Activated T-cell treated with anti-CD3 and anti-CD28 coated beads for 24 hours (primary cell): Measurements from ENCODE around the gene LRRC28.
A peak's percentile ranks its signal among the peaks of the same experiment; 100 is the strongest.
"Not testable (repeated sequence)": the region's sequence is repeated elsewhere in the genome, so short reads cannot be mapped to it uniquely, and the experiment has no call there.

Experiments used
- DNase-seq: peaks from one replicate; pipeline ENCODE4 v3.0.0-alpha.2; 2020; ENCODE audit warnings: low read depth

LRRC28 gene

DNA sequence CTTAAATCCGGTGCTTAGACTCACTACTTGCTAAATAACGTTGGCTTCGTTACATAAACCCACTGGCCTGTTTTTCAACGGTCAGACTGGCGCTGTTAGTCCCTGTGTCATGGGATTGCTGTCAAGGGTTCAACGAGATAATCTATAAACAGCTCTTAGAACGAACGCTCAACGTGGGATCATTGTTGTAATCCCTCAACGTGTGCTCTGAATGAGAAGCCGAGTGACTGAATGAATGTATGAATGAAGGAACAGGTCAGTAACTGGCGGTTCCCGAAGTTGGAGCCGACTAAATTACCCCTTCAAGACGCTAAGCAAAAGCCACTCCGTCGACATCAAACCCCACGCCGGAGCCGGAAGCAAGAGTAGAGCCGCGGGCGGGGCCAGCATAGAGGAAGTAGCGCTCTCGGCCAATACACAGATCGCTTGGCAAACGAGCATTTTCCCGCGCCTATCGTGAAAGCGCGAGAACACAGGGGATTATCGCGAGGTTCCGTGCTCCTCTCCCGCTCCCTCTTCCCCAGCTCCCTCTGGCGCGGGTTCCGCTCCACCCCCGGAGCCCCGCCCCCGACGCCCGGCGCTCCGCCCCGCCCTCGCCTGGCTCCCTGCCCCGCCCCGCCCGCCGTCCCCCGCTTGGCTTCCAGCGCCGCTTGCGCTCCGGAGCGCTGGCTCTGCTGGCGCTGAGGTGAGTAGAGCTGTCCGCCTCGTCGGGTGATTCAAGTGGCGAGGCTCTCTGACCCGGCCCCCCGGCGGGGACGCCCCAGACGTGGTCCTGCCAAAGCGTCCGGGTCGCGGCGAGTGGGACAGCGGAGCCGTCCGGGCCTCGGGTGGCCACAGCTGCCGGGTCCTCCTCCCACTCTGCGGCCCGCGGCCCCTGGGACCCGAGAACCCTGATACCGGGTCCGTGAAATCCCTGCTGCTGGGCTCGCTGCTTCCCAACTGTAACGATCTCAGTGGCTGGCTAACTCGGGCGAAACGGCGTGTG, at the start of gene LRRC28:
LRRC28 (plus strand) TSS at position 625 of the 985 bp plus-strand sequence. CDS start 4,477 bp downstream, outside the sequence.
- peak; percentile 96 for DNase-seq

DNA sequence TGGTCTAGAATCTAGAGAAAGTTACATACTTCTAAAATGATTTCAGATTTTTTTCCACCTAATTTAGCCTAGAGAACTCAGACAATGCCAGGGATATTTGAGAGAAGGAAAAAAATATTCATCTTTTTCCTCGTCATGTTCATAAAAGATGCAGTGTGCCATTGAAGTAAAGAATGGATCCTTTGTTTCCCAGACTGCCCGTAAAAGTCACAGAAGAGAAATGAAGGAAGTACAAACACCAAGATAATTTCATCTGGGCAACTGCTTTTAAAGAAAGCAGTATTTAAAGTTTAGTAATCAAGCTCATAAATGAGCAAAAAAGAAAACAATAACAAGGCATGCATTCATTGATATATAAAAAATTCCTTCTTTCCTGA, 49.1 kb upstream of the LRRC28 start:
- DNase-seq = no peak

DNA sequence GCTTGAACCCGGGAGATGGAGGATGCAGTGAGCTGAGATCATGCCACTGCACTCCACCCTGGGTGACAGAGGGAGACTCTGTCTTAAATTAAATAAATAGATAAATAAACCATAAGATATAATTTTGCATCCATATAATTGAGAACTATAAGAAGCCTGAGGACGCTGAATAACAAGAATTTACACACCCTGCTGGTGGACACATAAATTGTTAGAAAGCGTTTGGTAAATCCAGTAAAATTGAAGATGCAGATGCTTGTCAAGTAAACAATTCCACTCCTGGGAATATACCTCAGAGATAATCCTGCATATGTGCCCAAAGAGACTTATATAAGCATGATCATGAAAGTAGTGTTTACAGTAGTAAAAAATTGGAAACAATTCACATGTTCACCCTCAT, 43.6 kb upstream of the LRRC28 start:
- DNase-seq = no peak

DNA sequence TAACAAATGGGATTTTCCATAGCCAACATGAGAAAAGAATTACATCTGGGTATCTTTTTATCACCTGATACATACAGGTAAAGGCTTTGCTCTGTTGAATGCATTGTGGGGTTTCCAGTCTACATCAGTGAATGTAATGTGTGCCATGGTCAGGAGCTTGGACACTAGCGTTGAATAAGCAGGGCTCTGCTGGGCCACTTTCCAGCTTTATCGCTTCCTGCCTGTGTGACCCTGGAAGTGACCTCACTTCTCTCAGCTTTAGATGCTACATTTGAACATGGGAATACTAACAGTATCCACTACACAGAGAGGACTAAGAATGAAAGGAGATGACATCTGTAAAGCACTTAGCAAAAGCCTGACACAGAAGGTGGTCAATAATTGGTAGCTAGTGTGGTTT, 42.0 kb upstream of the LRRC28 start:
- DNase-seq = no peak

DNA sequence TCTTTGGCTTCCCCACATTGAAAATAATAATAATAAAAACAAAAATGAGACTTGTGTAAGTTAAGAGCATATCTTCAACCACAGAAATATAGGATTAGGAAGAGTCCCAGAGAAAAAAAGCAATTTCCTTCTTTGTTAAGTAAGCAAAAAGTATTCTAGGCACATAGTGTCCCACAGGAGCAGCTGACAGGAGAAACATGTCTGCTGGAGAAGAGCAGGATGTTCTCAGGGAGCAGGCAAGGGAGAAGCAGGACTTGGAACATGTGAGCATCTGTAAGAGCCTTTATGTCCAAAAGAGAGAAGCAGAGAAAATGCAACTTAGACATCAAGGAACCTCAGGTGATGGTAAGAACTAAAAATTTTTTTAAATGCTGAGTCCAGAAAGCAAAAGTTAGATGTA, 40.9 kb upstream of the LRRC28 start:
- no peak for DNase-seq

DNA sequence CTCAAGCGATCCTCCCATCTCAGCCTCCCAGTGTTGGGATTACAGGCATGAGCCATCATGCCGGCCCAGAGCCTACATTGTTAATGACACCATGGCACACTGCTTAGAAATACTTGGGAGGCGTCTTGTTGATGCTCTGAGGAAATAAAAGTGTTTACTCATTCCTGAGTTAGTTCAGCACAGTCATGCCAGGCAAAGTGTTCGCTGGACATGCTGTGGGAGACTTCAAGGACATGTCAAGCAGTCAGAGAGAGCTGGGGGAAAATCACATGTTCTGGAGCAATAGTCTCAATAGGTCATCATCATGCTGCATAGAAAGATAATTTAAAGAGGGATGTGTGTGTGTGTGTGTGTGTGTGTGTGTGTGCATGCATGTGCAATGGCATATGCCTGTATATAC, 39.4 kb upstream of the LRRC28 start:
- no peak for DNase-seq

DNA sequence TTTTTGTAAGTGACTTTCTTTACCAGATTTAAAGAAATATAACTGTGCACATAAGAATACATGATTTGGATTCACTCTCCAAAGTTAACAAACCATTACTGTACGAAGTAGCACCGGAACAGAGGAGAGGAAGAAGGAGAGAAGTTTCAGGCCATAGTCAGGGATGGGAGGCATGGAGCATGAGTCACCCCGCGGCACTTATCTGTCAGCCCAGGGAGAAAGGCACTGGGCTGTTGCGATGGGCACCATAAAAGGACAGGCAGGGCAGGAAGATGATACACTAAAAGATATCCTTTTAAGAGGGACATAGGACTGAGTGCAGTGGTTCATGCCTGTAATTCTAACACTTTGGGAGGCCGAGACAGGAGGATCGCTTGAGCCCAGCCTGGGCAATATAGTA, 38.9 kb upstream of the LRRC28 start:
- DNase-seq = no peak

DNA sequence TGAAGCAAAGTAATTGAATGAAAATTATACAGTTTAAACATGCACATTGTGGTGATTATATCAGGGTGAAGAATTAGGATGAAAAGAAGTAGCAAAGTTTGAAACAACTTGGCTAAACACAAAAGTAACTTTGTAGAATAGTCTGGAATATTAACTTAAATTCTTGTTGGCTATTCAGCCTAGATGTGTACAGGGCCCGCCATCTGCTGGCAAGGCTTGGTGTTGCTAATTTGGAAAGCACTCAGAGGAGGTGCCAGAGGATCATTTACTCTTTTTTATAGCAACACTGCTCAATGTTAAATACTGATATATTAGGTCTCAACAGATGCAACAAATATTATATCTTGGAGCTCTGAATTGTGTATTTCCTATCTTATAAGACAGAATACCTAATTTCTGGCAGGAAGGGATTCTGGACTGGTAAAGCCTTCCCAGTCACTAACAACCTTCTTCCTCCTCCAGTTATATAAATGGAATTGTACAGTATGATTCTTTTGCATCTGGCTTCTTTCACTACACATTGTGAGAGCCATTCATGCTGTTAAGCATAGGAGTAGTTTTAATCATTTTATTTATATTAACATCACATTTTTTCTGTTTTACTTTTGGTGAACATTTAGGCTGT, 38.0 kb upstream of the LRRC28 start:
- peak; percentile 35 for DNase-seq

DNA sequence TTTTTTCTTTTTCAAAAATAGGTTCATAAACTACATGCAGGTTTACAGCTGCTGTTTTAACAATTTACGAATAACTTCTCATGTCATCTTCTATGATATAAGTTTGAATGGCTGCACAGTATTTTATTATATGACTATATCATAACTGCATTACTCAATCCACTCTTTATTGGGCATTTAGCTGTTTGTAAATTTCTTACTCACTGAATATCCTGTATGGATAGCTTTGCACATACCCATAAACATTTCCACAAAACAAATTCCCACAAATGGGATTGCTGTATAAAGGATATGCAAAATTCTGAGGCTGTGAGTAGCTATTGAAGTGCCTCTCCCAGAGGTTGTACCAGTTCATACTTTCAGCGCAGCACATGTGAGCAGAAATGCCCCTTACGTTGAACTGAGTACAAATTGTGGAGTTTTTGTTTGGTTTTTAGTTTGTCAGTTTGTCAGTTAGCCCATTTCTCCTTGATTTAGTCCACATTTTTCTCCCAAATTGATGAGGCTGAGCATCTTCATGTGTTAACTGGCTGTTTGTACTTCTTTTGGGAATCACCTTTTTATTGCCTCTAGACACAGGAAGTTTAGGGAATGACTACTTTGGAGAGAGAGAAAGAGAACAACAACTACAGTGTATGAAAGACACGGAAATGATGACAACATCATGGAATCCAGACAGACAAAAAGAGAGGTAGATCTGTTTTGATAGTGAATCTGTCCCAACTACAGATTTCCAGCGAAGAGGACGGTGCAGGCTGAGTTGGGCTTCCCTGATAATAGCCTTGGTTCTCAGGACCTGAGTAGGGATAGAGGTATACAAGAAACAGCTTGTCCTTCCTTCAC, 26.7 kb upstream of the LRRC28 start:
- no peak for DNase-seq

DNA sequence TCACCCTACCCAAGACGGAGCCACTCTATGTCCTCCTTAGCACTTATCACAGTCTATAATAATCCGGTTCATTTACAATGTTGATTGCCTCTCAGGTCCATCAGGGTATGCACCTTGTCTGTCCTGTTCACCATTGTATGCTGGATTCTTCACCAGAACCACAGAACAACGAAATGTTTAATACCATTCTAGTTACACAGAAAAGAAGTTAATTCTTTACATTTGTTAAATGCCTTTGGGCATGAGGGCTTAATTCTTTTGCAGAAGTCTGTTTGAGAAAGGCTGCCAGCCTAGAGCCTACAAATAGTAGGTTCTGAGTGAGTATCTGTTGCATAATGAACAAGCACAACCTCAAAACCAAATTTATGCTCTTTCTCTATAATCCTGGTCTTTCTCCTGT, 24.5 kb upstream of the LRRC28 start:
- no peak for DNase-seq

DNA sequence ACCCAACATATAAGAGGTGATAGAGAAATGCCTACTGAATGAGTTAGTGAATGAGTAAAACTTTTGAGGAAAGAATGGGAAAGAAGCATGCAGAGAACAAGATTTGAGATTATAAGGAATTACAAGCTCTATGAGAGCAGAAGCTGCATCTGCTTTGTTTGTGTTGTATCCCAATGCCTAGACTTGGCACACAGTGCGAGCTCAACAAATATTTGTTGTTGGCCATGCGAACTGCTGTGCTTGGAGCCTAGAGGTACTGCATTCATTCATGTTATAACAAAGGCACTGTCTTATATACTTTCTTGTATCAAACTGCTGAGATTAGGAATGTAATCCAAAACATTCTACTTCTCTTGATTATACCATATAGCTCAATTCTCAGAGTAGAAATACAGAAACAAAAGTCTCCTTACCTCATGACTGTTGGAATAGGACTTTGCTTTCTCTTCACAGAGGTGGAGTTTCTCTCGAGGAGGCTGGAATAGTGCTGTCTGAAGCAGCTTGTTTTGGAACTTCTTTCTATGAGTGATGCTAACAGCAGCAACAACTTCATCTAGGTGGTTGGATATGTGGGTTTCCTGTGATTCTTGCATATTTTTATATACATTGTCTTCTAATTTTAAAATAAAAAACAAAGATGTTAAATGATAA, 23.0 kb upstream of the LRRC28 start:
- no peak for DNase-seq

DNA sequence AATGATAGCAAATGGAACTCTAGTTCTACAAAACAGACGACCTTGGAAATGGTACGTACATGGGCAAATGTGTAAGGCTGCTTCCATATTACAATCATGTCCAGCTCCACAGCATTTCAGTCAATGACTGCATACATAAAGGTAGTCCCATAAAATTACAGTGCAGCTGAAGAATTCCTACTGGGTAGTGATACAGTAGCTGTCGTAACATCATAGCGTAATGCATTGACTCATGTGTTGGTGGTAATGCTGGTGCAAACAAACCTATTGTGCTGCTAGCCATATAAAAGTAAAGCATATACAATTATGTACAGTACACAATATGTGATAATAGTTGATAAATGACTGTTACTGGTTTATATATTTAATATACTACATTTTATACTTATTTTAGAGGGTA, 20.4 kb upstream of the LRRC28 start:
- DNase-seq = no peak

DNA sequence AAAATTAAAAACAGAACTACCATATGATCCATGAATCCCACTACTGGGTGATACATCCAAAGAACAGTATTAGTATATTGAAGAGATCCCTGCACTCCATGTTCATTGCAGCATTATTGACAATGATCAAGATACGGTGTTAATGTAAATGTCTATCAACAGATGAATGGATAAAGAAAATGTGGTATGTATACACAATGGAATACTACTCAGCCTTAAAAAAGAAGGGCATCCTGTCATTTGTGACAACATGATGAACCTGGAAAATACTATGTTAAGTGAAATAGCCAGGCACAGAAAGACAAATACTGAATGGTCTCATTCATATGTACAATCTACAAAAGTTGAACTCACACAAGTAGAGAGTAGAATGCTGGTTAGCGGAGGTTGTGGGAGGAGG, 18.5 kb upstream of the LRRC28 start:
- DNase-seq = no peak

DNA sequence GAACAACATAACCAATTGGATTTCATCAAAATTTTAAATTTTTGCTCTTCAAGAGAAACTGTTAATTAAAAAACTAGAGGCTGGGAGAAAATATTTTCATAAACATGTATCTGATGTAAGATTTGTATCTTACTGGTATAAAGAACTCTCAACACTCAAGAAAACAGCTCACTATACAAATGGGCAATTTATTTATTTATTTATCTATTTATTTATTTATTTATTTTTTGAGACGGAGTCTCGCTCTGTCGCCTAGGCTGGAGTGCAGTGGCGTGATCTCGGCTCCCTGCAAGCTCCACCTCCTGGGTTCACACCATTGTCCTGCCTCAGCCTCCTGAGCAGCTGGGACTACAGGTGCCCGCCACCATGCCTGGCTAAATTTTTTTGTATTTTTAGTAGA, 17.1 kb upstream of the LRRC28 start:
- DNase-seq = not testable (repeated sequence)

DNA sequence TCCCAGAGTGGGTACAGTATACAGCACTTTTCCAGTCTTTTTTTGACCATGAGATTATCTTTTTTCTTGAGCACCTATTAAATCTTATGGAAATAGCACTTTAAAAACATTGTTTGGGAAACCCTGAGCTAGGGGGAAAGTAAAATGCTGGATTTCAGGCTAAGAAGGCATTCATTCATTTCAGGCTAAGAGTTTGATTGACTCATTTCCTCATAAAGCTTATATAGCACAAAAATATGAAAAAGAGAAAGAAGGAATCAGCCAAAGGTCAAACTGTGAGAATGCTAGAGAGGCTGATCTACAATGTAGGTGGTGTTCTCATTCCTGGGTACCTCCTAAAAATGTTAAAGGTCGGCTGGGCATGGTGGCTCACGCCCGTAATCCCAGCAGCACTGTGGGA, 12.4 kb upstream of the LRRC28 start:
- DNase-seq = no peak

DNA sequence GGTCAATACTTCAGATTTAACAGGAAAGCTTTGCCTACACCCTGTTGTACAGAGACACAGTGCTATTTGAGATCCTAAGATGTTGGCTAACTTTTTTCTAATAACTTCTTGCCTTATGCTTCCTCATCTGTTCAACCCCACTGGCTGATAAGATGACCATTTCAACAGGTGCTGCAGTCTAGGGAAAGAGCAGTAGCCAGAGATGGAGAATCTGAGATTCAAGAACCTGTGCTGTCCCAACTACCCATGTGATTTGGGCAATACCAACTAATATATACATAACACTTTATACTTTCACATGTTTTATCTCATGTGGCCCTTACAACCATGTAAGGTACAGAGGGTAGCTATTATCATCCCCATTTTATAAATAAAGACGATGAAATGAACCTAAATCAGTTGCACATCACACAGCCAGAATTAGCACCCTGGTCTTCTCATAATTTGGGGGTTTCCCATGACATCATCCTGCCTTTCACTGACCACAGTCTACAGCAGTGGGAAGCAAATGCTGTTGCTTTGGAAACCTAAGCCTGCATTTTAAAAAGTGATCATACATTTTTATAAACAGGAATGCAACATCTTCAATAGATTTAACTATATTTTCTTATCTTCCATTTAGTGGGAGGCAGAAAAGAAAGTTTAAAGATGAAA, 11.6 kb upstream of the LRRC28 start:
- DNase-seq = no peak

DNA sequence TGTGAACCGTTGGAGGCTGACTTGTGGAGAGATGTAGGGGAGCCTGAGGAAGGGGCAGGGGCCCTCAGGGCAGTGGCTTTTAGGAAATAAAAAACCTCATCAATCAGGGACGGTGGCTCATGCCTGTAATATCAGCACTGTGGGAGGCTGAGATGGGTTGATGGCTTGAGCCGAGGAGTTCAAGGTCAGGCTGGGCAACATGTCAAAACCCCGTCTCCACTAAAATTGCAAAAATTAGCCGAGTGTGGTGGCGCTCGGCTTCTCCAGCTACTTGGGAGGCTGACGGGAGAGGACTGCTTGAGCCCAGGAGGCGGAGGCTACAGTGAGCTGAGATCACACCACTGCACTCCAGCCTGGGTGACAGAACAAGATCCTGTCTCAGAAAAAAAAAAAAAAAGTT, 9.5 kb upstream of the LRRC28 start:
- DNase-seq = no peak

DNA sequence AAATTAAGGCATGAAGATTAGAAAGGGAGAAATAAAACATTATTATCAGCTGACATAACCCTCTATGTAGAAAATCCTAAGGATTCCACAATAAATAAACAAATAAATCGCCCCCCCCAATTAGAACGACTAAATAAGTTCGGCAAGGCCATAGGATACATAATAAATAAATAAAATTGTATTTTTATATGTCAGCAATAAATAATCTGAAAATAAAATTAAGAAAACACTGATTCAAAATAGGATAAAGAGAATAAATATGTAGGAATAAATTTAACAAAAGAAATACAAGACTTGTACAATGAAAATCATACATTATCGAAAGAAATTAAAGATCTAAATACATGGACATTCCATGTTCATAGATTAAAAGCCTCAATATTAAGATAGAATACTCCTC, 7.0 kb upstream of the LRRC28 start:
- DNase-seq = no peak

DNA sequence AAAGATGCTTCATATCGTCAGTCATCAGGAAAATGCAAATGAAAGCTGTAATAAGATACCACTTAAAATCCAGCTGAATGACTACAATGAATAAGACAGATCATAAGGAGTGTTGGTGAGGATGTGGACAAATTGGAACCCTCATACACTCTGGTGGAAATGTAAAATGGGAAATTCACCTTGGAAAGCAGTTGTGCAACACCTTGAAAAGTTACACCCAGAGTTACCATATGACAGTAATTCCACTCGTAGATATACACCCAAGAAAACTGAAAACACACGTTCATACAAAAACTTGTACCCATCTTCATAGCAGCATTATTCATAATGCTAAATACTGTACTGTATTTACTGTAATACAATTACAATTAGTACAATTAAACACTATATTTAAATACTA, 4.2 kb upstream of the LRRC28 start:
- DNase-seq = no peak

DNA sequence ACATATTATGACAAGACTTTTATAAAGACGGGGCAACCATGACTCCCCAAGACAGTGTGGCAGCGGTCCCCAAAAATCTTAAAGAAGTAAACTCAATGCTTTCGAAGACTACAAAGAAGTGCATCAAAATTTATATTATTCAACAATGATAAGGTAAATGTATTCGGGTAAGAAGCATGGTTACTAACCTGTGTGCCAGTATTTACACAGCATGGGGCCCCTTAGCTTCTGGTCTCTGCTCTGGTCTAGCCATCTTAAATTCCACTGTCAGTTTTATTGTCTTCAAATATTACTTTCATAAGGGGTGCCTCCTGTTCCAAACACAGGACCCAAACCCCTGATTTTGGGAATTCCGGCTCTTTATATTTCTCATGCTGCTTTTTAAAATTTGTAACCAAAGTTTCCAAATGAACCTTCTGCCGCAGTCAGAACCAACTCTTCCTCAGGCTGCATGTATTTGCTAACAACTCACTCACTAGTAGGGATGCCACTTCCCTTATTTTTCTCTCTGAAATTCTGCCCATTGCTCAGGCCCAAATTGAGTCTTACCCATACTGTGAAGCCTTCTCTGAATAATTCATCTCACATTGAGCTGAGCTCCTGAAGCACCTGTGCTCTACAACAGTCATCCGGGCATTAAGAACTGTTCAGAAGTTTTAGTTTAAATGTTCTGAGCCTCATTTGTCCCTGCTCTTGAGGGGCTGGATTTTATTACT, 3.1 kb upstream of the LRRC28 start:
- DNase-seq = no peak

DNA sequence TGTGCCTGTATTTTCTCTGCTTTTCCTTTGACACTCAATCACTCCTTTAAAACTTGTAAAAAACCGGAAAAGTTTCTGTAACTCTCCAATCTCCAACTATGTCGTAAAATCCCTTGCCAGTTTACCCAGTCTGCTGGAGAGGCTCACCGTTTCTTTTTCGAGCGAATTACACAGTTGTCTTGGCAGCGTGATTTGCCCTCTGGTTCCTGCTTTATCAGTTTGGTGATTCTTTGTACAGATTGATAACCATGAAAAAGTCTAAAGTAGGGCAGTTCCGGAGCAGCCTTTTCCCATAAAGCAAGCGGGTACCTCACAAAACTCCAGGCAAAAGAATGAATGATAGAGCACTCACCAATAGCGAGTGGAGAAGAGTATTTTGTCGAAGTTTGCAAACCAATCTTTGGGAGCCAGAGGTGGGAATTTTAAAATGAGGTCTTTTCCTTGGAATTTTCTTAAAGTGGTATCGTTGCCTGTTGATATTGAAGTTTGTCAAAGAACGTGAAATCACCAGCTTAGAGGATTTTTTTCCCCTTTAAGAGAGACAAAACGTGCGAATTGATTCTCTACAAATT, 1.9 kb upstream of the LRRC28 start, which contains the start of gene TTC23:
TTC23 (minus strand) TSS at position 312 of the 572 bp plus-strand sequence. CDS start 20,869 bp downstream, outside the sequence.
- no peak for DNase-seq
